Colon (tissue), 2 donors: ENCODE data around the gene ZNF670.
"Not testable (repeated sequence)": the region's sequence is repeated elsewhere in the genome, so short reads cannot be mapped to it uniquely, and the experiment has no call there.

Experiments used
- FAIRE-seq: peaks from 2 replicates; lab custom pipeline; 2012; peaks lifted over from hg19 to GRCh38; lab: Jason Lieb, UNC
- donor health status: control.
- donor health status: control.

ZNF670 gene

GRCh38 chr1:247037511-247038320 lies 40.9 kb downstream of the ZNF670 start:
- no peak for FAIRE-seq

- FAIRE-seq: not testable (repeated sequence)
Observed at GRCh38 chr1:247032306-247032705, 46.3 kb downstream of the ZNF670 start.
